ENCODE measurements around the gene MYO18B.

MYO18B gene

DNA sequence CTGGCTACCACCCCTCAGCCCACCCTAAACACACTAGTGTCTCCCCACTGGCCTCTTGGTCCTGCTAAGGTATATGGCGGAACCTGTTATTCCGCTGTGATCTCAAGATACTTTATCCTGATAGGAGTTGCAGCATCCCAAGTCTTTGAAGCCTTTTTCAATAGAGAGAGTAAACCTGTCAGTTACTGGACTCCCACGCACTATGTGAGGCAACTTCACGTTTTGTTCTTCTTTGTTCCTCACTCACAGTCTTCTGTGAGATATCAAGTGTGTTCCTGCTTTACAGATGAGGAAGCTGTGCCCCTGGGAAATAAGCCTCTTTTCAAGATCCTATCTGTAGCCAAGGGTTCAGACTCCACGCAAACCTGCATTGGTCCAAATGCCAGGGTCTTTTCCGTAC lies 127.8 kb downstream of the MYO18B start:
- no peaks in the 10 kb centered on the region for H3K27me3 ChIP-seq (ENCODE audit: control insufficient read depth in 3 of 3, insufficient read depth in 3 of 3, low read depth in 1 of 3, low read length in 3 of 3)
- no peak overlapping the region for H2BK15ac ChIP-seq (ENCODE audit: low read length)
- no peak overlapping the region for H3K4me2 ChIP-seq (ENCODE audit: insufficient read depth, low read length, poor library complexity, severe bottlenecking)
- H4K91ac ChIP-seq (ENCODE audit: low read depth, low read length, poor library complexity): no peak overlapping the region
- no peak overlapping the region for H2AK5ac ChIP-seq (ENCODE audit: low read depth, low read length)
- H4K8ac ChIP-seq (ENCODE audit: low read depth, low read length): no peak overlapping the region
- no peak overlapping the region for H3K27ac ChIP-seq (replicated peaks; ENCODE audit: low read length)
- WGBS, 2 donors (ENCODE audit: extremely low coverage in 2 of 2, insufficient read length in 2 of 2, insufficient replicate concordance in 1 of 2): no CpG with 5 or more reads among the region's 6 CpGs
- H3K79me1 ChIP-seq (ENCODE audit: low read depth, low read length): no peaks in the 10 kb centered on the region
- no peak overlapping the region for H3K14ac ChIP-seq (ENCODE audit: low read length)
- H2AFZ ChIP-seq (ENCODE audit: low read length): no peak overlapping the region
- H3K4me1 ChIP-seq (ENCODE audit: control insufficient read depth in 2 of 2, insufficient read depth in 1 of 2, low read depth in 1 of 2, low read length in 2 of 2): peaks cover 0 to 2% of the 10 kb centered on the region in 2 donors
- no peaks in the 10 kb centered on the region for H3K36me3 ChIP-seq (replicated peaks in 1 of 2; ENCODE audit: control insufficient read depth in 2 of 2, insufficient read depth in 2 of 2, low read length in 2 of 2)
- DNase-seq (ENCODE audit: low spot score): no peak
- H3K18ac ChIP-seq (ENCODE audit: low read length): no peak overlapping the region
- H3K9me3 ChIP-seq (replicated peaks in 1 of 2; ENCODE audit: control insufficient read depth in 2 of 2, insufficient read depth in 1 of 2, low read depth in 1 of 2, low read length in 2 of 2): no peaks in the 10 kb centered on the region
- H3K9ac ChIP-seq (ENCODE audit: low read depth, low read length, poor library complexity): no peak overlapping the region
- H3K23ac ChIP-seq (ENCODE audit: low read depth, low read length, poor library complexity): no peak overlapping the region
- no peak overlapping the region for H2BK12ac ChIP-seq (ENCODE audit: low read length)
- H3K4me3 ChIP-seq (ENCODE audit: low read length in 2 of 2): no peak overlapping the region
- H2BK120ac ChIP-seq (ENCODE audit: low read depth, low read length): no peak overlapping the region
- H3K4ac ChIP-seq (ENCODE audit: low read length): no peak overlapping the region
- H2BK5ac ChIP-seq (ENCODE audit: low read length): no peak overlapping the region

DNA sequence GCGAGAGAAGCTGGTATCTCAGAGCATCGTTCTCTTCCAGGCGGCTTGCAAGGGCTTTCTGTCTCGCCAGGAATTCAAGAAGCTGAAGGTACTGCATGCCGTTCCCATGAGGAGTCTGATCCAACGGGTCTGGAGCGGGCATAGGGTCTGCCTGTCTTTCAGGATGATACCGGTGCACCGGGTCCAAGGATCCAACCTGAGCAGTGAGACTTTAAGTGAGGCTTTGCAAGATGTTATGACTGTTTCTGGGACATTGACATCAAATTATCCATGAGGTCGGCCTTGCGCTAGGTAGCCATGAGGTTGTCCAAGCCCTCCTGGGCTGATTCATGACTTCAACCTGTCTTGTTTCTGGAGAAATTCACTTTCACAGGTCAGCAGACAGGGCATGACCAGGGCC lies 132.3 kb downstream of the MYO18B start:
- Histone ChIP-seq H3K23ac (ENCODE audit: low read depth, low read length, poor library complexity) (no peak overlapping the region), H3K4me3 (ENCODE audit: low read length in 2 of 2) (no peak overlapping the region), H3K27me3 (ENCODE audit: control insufficient read depth in 3 of 3, insufficient read depth in 3 of 3, low read depth in 1 of 3, low read length in 3 of 3) (no peaks in the 10 kb centered on the region), H3K4me2 (ENCODE audit: insufficient read depth, low read length, poor library complexity, severe bottlenecking) (no peak overlapping the region), H2BK12ac (ENCODE audit: low read length) (no peak overlapping the region), H4K8ac (ENCODE audit: low read depth, low read length) (no peak overlapping the region), H3K14ac (ENCODE audit: low read length) (no peak overlapping the region), H3K9ac (ENCODE audit: low read depth, low read length, poor library complexity) (no peak overlapping the region), H3K27ac (replicated peaks; ENCODE audit: low read length) (no peak overlapping the region), H2BK15ac (ENCODE audit: low read length) (no peak overlapping the region), H3K79me1 (ENCODE audit: low read depth, low read length) (no peaks in the 10 kb centered on the region), H3K4ac (ENCODE audit: low read length) (no peak overlapping the region), H3K18ac (ENCODE audit: low read length) (no peak overlapping the region), H2BK120ac (ENCODE audit: low read depth, low read length) (no peak overlapping the region), H4K91ac (ENCODE audit: low read depth, low read length, poor library complexity) (no peak overlapping the region), H2BK5ac (ENCODE audit: low read length) (no peak overlapping the region), H3K9me3 (replicated peaks in 1 of 2; ENCODE audit: control insufficient read depth in 2 of 2, insufficient read depth in 1 of 2, low read depth in 1 of 2, low read length in 2 of 2) (no peaks in the 10 kb centered on the region), H3K4me1 (ENCODE audit: control insufficient read depth in 2 of 2, insufficient read depth in 1 of 2, low read depth in 1 of 2, low read length in 2 of 2) (peaks cover 0 to 4% of the 10 kb centered on the region in 2 donors), H3K36me3 (replicated peaks in 1 of 2; ENCODE audit: control insufficient read depth in 2 of 2, insufficient read depth in 2 of 2, low read length in 2 of 2) (no peaks in the 10 kb centered on the region), H2AK5ac (ENCODE audit: low read depth, low read length) (no peak overlapping the region), H2AFZ (ENCODE audit: low read length) (no peak overlapping the region)
- DNase-seq (ENCODE audit: low spot score): no peak
- no CpG with 5 or more reads among the region's 11 CpGs for WGBS, 2 donors (ENCODE audit: extremely low coverage in 2 of 2, insufficient read length in 2 of 2, insufficient replicate concordance in 1 of 2)

GRCh38 chr22:25875461-25875860 lies 133.5 kb downstream of the MYO18B start:
- H3K36me3 ChIP-seq (replicated peaks in 1 of 2; ENCODE audit: control insufficient read depth in 2 of 2, insufficient read depth in 2 of 2, low read length in 2 of 2): no peaks in the 10 kb centered on the region

DNA sequence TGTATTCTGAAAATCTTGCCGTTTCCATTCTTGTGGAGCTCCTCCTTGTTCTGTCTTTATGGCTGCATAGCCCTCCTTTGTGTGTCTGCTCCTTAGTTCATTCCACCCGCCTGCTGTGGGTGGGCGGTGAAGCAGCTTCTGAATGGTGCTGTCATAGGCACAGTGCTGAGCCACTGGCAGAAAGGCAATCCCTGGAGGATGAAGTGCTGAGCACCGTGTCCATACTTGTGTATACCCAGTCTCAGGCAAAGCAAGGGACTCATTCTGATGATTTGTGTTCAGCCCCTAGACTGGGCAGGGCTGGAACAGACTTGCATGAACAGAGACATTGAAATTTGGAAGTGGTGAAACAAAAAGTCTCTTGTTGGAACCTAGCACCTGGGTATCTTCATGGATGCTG lies 134.9 kb downstream of the MYO18B start:
- no peak overlapping the region for H3K18ac ChIP-seq (ENCODE audit: low read length)
- peak; percentile 18 for DNase-seq (ENCODE audit: low spot score)
- WGBS, 2 donors (ENCODE audit: extremely low coverage in 2 of 2, insufficient read length in 2 of 2, insufficient replicate concordance in 1 of 2): no CpG with 5 or more reads among the region's 4 CpGs

More at GRCh38 chr22:25875461-25875860, 133.5 kb downstream of the MYO18B start:
- Histone ChIP-seq H2AK5ac (ENCODE audit: low read depth, low read length) (no peak overlapping the region), H3K23ac (ENCODE audit: low read depth, low read length, poor library complexity) (no peak overlapping the region), H4K91ac (ENCODE audit: low read depth, low read length, poor library complexity) (no peak overlapping the region), H3K4me1 (ENCODE audit: control insufficient read depth in 2 of 2, insufficient read depth in 1 of 2, low read depth in 1 of 2, low read length in 2 of 2) (peaks cover 0 to 4% of the 10 kb centered on the region in 2 donors), H3K4me3 (ENCODE audit: low read length in 2 of 2) (no peak overlapping the region), H3K18ac (ENCODE audit: low read length) (no peak overlapping the region), H2BK15ac (ENCODE audit: low read length) (no peak overlapping the region), H3K9ac (ENCODE audit: low read depth, low read length, poor library complexity) (no peak overlapping the region), H3K4me2 (ENCODE audit: insufficient read depth, low read length, poor library complexity, severe bottlenecking) (no peak overlapping the region), H2BK120ac (ENCODE audit: low read depth, low read length) (no peak overlapping the region), H4K8ac (ENCODE audit: low read depth, low read length) (no peak overlapping the region), H2BK5ac (ENCODE audit: low read length) (no peak overlapping the region), H3K27me3 (ENCODE audit: control insufficient read depth in 3 of 3, insufficient read depth in 3 of 3, low read depth in 1 of 3, low read length in 3 of 3) (no peaks in the 10 kb centered on the region), H3K9me3 (replicated peaks in 1 of 2; ENCODE audit: control insufficient read depth in 2 of 2, insufficient read depth in 1 of 2, low read depth in 1 of 2, low read length in 2 of 2) (no peaks in the 10 kb centered on the region), H3K79me1 (ENCODE audit: low read depth, low read length) (no peaks in the 10 kb centered on the region), H3K4ac (ENCODE audit: low read length) (no peak overlapping the region), H2BK12ac (ENCODE audit: low read length) (no peak overlapping the region), H3K14ac (ENCODE audit: low read length) (no peak overlapping the region), H3K27ac (replicated peaks; ENCODE audit: low read length) (no peak overlapping the region), H2AFZ (ENCODE audit: low read length) (no peak overlapping the region)
- no peak for DNase-seq (ENCODE audit: low spot score)
- no CpG with 5 or more reads among the region's 2 CpGs for WGBS, 2 donors (ENCODE audit: extremely low coverage in 2 of 2, insufficient read length in 2 of 2, insufficient replicate concordance in 1 of 2)

More for the DNA sequence above, 134.9 kb downstream of the MYO18B start:
- Histone ChIP-seq H3K9me3 (replicated peaks in 1 of 2; ENCODE audit: control insufficient read depth in 2 of 2, insufficient read depth in 1 of 2, low read depth in 1 of 2, low read length in 2 of 2) (no peaks in the 10 kb centered on the region), H3K79me1 (ENCODE audit: low read depth, low read length) (no peaks in the 10 kb centered on the region), H3K36me3 (replicated peaks in 1 of 2; ENCODE audit: control insufficient read depth in 2 of 2, insufficient read depth in 2 of 2, low read length in 2 of 2) (no peaks in the 10 kb centered on the region), H3K23ac (ENCODE audit: low read depth, low read length, poor library complexity) (no peak overlapping the region), H3K4ac (ENCODE audit: low read length) (no peak overlapping the region), H2AFZ (ENCODE audit: low read length) (no peak overlapping the region), H3K27me3 (ENCODE audit: control insufficient read depth in 3 of 3, insufficient read depth in 3 of 3, low read depth in 1 of 3, low read length in 3 of 3) (peaks cover 0 to 7% (median 0%) of the 10 kb centered on the region in 3 experiments), H3K14ac (ENCODE audit: low read length) (no peak overlapping the region), H2AK5ac (ENCODE audit: low read depth, low read length) (no peak overlapping the region), H2BK120ac (ENCODE audit: low read depth, low read length) (no peak overlapping the region), H4K91ac (ENCODE audit: low read depth, low read length, poor library complexity) (no peak overlapping the region), H2BK5ac (ENCODE audit: low read length) (no peak overlapping the region), H3K4me1 (ENCODE audit: control insufficient read depth in 2 of 2, insufficient read depth in 1 of 2, low read depth in 1 of 2, low read length in 2 of 2) (peaks cover 0 to 4% of the 10 kb centered on the region in 2 donors), H3K4me3 (ENCODE audit: low read length in 2 of 2) (no peak overlapping the region), H3K27ac (replicated peaks; ENCODE audit: low read length) (no peak overlapping the region), H3K9ac (ENCODE audit: low read depth, low read length, poor library complexity) (no peak overlapping the region), H2BK15ac (ENCODE audit: low read length) (no peak overlapping the region), H3K4me2 (ENCODE audit: insufficient read depth, low read length, poor library complexity, severe bottlenecking) (no peak overlapping the region), H4K8ac (ENCODE audit: low read depth, low read length) (no peak overlapping the region), H2BK12ac (ENCODE audit: low read length) (no peak overlapping the region)

Data from neuronal stem cell (in vitro differentiated cells).